Daoy (cell line): ENCODE data around the gene TPI1. TPM values are rescaled to one million over a fixed set of nuclear protein-coding genes. Genes with fewer than 3 reads are reported as not detected.

ENCODE experiments used
- DNase-seq: peaks from one replicate; pipeline ENCODE4 v3.0.0-alpha.2; 2015; ENCODE audit warnings: low read depth
- total RNA-seq: library from RNA; depleted of rRNA; stranded (reverse); fragments of >200 nt; shearing (Covaris generic); gene quantifications from 2 replicates; pipeline ENCODE4 v1.2.3, GENCODE V29; 2014; rRNA removed

The TPI1 gene
- total RNA-seq, 1 experiment from 2014 or later, result 1,485 TPM

GRCh38 chr12:6919588-6919987, 52.3 kb downstream of the TPI1 start:
- DNase-seq, result no peak

Other genes starting within 250 kb of the TPI1 start
- gene LPAR5, start 231.6 kb upstream of the TPI1 start, total RNA-seq, result 0.86 TPM in 1 of 2 replicates, not detected in the other
- gene ACRBP, start 220.1 kb upstream of the TPI1 start, total RNA-seq, result not detected in 2 replicates
- gene ING4, start 204.4 kb upstream of the TPI1 start, total RNA-seq, result 23.4 and 28.0 TPM in 2 replicates
- 15.9 and 21.8 TPM in 2 replicates for gene ZNF384, start 178.2 kb upstream of the TPI1 start, total RNA-seq
- 0.06 TPM in 1 of 2 replicates, not detected in the other for gene PIANP, start 166.7 kb upstream of the TPI1 start, total RNA-seq
- 88.4 and 96.6 TPM in 2 replicates for gene COPS7A, start 143.5 kb upstream of the TPI1 start, total RNA-seq
- 226 and 233 TPM in 2 replicates for gene MLF2, start 114.4 kb upstream of the TPI1 start, total RNA-seq
- 196 and 217 TPM in 2 replicates for gene PTMS, start 101.2 kb upstream of the TPI1 start, total RNA-seq
- 0.33 TPM in 1 of 2 replicates, not detected in the other for gene LAG3, start 95.0 kb upstream of the TPI1 start, total RNA-seq
- not detected in 2 replicates for gene CD4, start 78.0 kb upstream of the TPI1 start, total RNA-seq
- gene GPR162, start 45.7 kb upstream of the TPI1 start, total RNA-seq, result 0.74 and 0.92 TPM in 2 replicates
- gene P3H3, start 39.1 kb upstream of the TPI1 start, total RNA-seq, result 24.1 and 24.8 TPM in 2 replicates
- gene GNB3, start 26.6 kb upstream of the TPI1 start, total RNA-seq, result 0.71 and 1.4 TPM in 2 replicates
- gene CDCA3, start 16.2 kb upstream of the TPI1 start, total RNA-seq, result 107 TPM in 2 replicates
- gene USP5, start 15.4 kb upstream of the TPI1 start, total RNA-seq, result 134 and 140 TPM in 2 replicates
- gene SPSB2, start 5.8 kb downstream of the TPI1 start, total RNA-seq, result 2.9 and 8.3 TPM in 2 replicates
- gene LRRC23, start 37.3 kb downstream of the TPI1 start, total RNA-seq, result 7.0 and 16.1 TPM in 2 replicates
- gene ENO2, start 47.0 kb downstream of the TPI1 start, total RNA-seq, result 9.0 and 13.4 TPM in 2 replicates
- 3.3 and 5.4 TPM in 2 replicates for gene ATN1, start 60.4 kb downstream of the TPI1 start, total RNA-seq
- gene RNU7-1, start 76.3 kb downstream of the TPI1 start, total RNA-seq, result not detected in 2 replicates
- gene C12orf57, start 76.5 kb downstream of the TPI1 start, total RNA-seq, result 216 and 272 TPM in 2 replicates
- gene PTPN6, start 83.8 kb downstream of the TPI1 start, total RNA-seq, result not detected in 2 replicates
- 423 and 482 TPM in 2 replicates for gene PHB2, start 103.1 kb downstream of the TPI1 start, total RNA-seq
- 133 and 151 TPM in 2 replicates for gene EMG1, start 103.4 kb downstream of the TPI1 start, total RNA-seq
- gene LPCAT3, start 150.9 kb downstream of the TPI1 start, total RNA-seq, result 9.7 and 13.7 TPM in 2 replicates
- 5.5 and 5.7 TPM in 2 replicates for gene C1S, start 193.2 kb downstream of the TPI1 start, total RNA-seq
- 2.3 and 2.9 TPM in 2 replicates for gene C1R, start 224.9 kb downstream of the TPI1 start, total RNA-seq
- gene C1RL, start 241.7 kb downstream of the TPI1 start, total RNA-seq, result 3.1 and 13.3 TPM in 2 replicates